GM23338 (cell line): ENCODE results near the gene HEATR5B. TPM values are rescaled to one million over a fixed set of nuclear protein-coding genes. Genes with fewer than 3 reads are reported as not detected.

Source experiments
- ATAC-seq: fragments of 200-7000 bp; cut with Tn5 transposase; 3 replicates; pipeline ENCODE4 v1.9.1; 2020
- DNase-seq: peaks from one replicate; pipeline ENCODE4 v3.0.0-alpha.2; 2015; ENCODE audit warnings: low spot score
- H2AFZ ChIP-seq: fragments of 200-600 bp; sonication (generic); 2 replicates; pipeline ENCODE4 v1.8.0; 2016; ENCODE audit warnings: antibody characterized with exemption, mild to moderate bottlenecking, moderate library complexity
- H3F3A ChIP-seq: fragments of 200-600 bp; sonication (generic); replicated peaks from 2 replicates; pipeline ENCODE4 v1.8.0; 2017; ENCODE audit warnings: antibody characterized with exemption, mixed run types, low read depth
- H3K27ac ChIP-seq: fragments of 200-600 bp; sonication (generic); 2 replicates; pipeline ENCODE4 v1.6.1; 2016; ENCODE audit warnings: low read depth
- H3K27me3 ChIP-seq: fragments of 200-600 bp; sonication (generic); 2 replicates; pipeline ENCODE4 v1.8.0; 2016; ENCODE audit warnings: mild to moderate bottlenecking, mixed run types, moderate library complexity; ENCODE audit not compliant: insufficient read depth
- H3K36me3 ChIP-seq: fragments of 200-600 bp; sonication (generic); 2 replicates; pipeline ENCODE4 v1.8.0; 2016; ENCODE audit warnings: mild to moderate bottlenecking; ENCODE audit not compliant: insufficient read depth
- H3K4me1 ChIP-seq: fragments of 200-600 bp; sonication (generic); 2 replicates; pipeline ENCODE4 v1.8.0; 2016; ENCODE audit warnings: mild to moderate bottlenecking, moderate library complexity; ENCODE audit not compliant: insufficient read depth
- H3K4me2 ChIP-seq: fragments of 200-600 bp; sonication (generic); 2 replicates; pipeline ENCODE4 v1.7.1; 2017; ENCODE audit warnings: mixed run types
- H3K4me3 ChIP-seq: fragments of 200-600 bp; sonication (generic); 2 replicates; pipeline ENCODE4 v1.6.1; 2016; ENCODE audit warnings: mixed run types
- H3K79me2 ChIP-seq: fragments of 200-600 bp; sonication (generic); replicated peaks from 2 replicates; pipeline ENCODE4 v1.8.0; 2017; ENCODE audit warnings: mild to moderate bottlenecking; ENCODE audit not compliant: insufficient read depth
- H3K9me2 ChIP-seq: fragments of 200-600 bp; sonication (generic); 2 replicates; pipeline ENCODE4 v1.8.0; 2017; ENCODE audit not compliant: insufficient read depth
- H4K20me1 ChIP-seq: fragments of 200-600 bp; sonication (generic); replicated peaks from 2 replicates; pipeline ENCODE4 v1.8.0; 2017; ENCODE audit warnings: mild to moderate bottlenecking; ENCODE audit not compliant: insufficient read depth
- H3K27ac Mint-ChIP-seq: 2 replicates; pipeline ENCODE4 v1.8.0; 2020; ENCODE audit warnings: inconsistent platforms, mild to moderate bottlenecking, moderate library complexity, mixed read lengths
- H3K27me3 Mint-ChIP-seq: 3 replicates; pipeline ENCODE4 v1.8.0; 2022; ENCODE audit warnings: low read depth, mild to moderate bottlenecking, moderate library complexity, mixed read lengths, inconsistent platforms; ENCODE audit not compliant: insufficient read depth, poor library complexity
- H3K36me3 Mint-ChIP-seq: 3 replicates; pipeline ENCODE4 v1.8.0; 2021; ENCODE audit warnings: low read depth, mild to moderate bottlenecking, inconsistent platforms, moderate library complexity, mixed read lengths
- H3K4me1 Mint-ChIP-seq: 3 replicates; pipeline ENCODE4 v1.8.0; 2020; ENCODE audit warnings: mild to moderate bottlenecking, inconsistent platforms, mixed read lengths
- H3K4me3 Mint-ChIP-seq: 3 replicates; pipeline ENCODE4 v1.8.0; 2021; ENCODE audit warnings: moderate library complexity, mild to moderate bottlenecking, inconsistent platforms, mixed read lengths
- H3K9me3 Mint-ChIP-seq: 3 replicates; pipeline ENCODE4 v1.8.0; 2020; ENCODE audit warnings: moderate library complexity, mild to moderate bottlenecking, inconsistent platforms, mixed read lengths
- CREB1 ChIP-seq: fragments of 250-450 bp; sonication (Bioruptor Pico); IDR thresholded peaks from 2 replicates; pipeline ENCODE4 v1.5.0; 2020; ENCODE audit warnings: low read depth, mild to moderate bottlenecking, moderate library complexity
- EZH2 ChIP-seq: fragments of 200-600 bp; sonication (generic); IDR thresholded peaks from one replicate; pipeline ENCODE4 v1.8.0; 2017; ENCODE audit warnings: antibody characterized with exemption, mild to moderate bottlenecking, low read depth; ENCODE audit not compliant: unreplicated experiment
- EZH2phosphoT487 ChIP-seq: fragments of 200-600 bp; sonication (generic); IDR thresholded peaks from one replicate; pipeline ENCODE4 v1.8.1; 2018; ENCODE audit warnings: antibody characterized with exemption; ENCODE audit not compliant: unreplicated experiment
- JUNB ChIP-seq: IDR thresholded peaks from one replicate; pipeline ENCODE4 v1.6.1; 2016; ENCODE audit warnings: antibody characterized with exemption; ENCODE audit not compliant: unreplicated experiment
- NANOG ChIP-seq: IDR thresholded peaks from 2 replicates; pipeline ENCODE4 v1.6.1; 2016; ENCODE audit warnings: antibody characterized with exemption, borderline replicate concordance
- POLR2AphosphoS5 ChIP-seq: IDR thresholded peaks from 2 replicates; pipeline ENCODE4 v1.6.1; 2016; ENCODE audit warnings: antibody characterized with exemption, low read depth
- STAT1 ChIP-seq: IDR thresholded peaks from one replicate; pipeline ENCODE4 v1.6.1; 2016; ENCODE audit warnings: antibody characterized with exemption; ENCODE audit not compliant: unreplicated experiment
- ZNF114 ChIP-seq: fragments of 250-450 bp; sonication (Bioruptor Pico); IDR thresholded peaks from 2 replicates; pipeline ENCODE4 v1.5.0; 2020; ENCODE audit warnings: mild to moderate bottlenecking, moderate library complexity
- ZNF331 ChIP-seq: fragments of 250-450 bp; sonication (Bioruptor Pico); IDR thresholded peaks from 2 replicates; pipeline ENCODE4 v1.5.0; 2020; ENCODE audit warnings: low read depth, mild to moderate bottlenecking, moderate library complexity
- polyA plus RNA-seq: library from polyadenylated mRNA; unstranded; fragments of >200 nt; fragmentation: Nextera tagmentation; extraction: Ambion mirVana; gene quantifications from 2 replicates; pipeline ENCODE4 v1.2.1, GENCODE V29; 2016
- total RNA-seq: library from RNA; depleted of rRNA; stranded (reverse); fragments of >200 nt; shearing (Covaris generic); gene quantifications from 2 replicates; pipeline ENCODE4 v1.2.3, GENCODE V29; 2014
- TF ChIP-seq, protein P1 (sequence below): IDR thresholded peaks from one replicate; pipeline ENCODE4 v1.6.1; 2018; ENCODE audit warnings: antibody characterized with exemption; ENCODE audit not compliant: unreplicated experiment
- TF ChIP-seq, protein P2 (sequence below): IDR thresholded peaks from 2 replicates; pipeline ENCODE4 v1.6.1; 2016; ENCODE audit warnings: antibody characterized with exemption
- TF ChIP-seq, protein P3 (sequence below), 2 experiments: fragments of 200-600 bp in 1 of 2; sonication (generic) in 1 of 2; conservative IDR thresholded peaks; 2 replicates each; pipeline versions ENCODE4 v1.5.1 to v1.6.1; 2016 to 2017; ENCODE audit warnings: antibody characterized with exemption in 2 of 2, low read depth in 2 of 2, mild to moderate bottlenecking in 2 of 2, moderate library complexity in 1 of 2

Gene HEATR5B
- total and polyA plus RNA-seq, 2 experiments from 2014 or later: 4.0 to 18.8 TPM

DNA sequence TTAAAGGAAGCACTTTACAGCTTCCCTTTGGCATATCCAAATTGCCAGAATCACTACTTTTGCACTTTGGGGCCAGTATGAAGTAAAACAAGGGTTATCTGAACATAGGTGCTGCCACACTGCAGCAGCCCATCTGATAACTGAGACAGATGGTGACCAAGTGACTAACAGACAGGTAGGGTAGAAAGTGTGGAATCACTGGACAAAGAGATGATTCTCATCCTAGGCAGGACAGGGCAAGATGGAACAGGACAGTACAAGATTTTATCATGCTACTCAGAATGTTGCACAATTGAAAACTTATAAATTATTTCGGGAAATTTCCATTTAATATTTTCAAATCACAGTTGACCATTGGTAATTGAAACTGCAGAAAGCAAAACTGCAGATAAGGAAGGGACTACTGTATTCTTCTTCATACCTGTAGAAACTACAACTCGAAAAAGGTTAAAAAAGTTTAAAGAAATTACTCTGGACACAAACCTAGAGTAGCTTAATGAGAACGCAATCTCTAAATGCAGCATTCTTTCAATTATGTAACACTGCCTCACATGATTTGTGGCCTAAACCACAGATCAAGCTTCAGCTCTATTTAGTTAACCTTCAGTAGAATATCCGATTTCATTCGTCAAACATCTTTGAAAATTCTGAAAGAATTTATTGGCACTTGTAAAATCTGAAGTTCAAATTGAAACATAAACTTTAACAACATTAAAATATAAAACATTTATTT lies 31.4 kb downstream of the HEATR5B start:
- Histone ChIP-seq H3K4me1 (no peaks in the 10 kb centered on the region), H3K27me3 (no peaks in the 10 kb centered on the region), H3K4me2 (no peak overlapping the region), H3K27ac (no peak overlapping the region), H2AFZ (no peak overlapping the region), H3K9me2 (no peaks in the 10 kb centered on the region), H3K4me3 (no peak overlapping the region), H3K79me2 (no peaks in the 10 kb centered on the region), H3K36me3 (peaks cover 8% of the 10 kb centered on the region; the same call in 1 of the 2 replicates), H4K20me1 (no peaks in the 10 kb centered on the region), H3F3A (no peaks in the 10 kb centered on the region)
- Mint-ChIP-seq H3K36me3 (no peaks in the 10 kb centered on the region; the same call in 2 of the 3 replicates), H3K9me3 (no peaks in the 10 kb centered on the region), H3K27ac (no peak overlapping the region), H3K4me1 (no peaks in the 10 kb centered on the region), H3K4me3 (no peak overlapping the region), H3K27me3 (no peaks in the 10 kb centered on the region)
- no peak for TF ChIP-seq ZNF114 (CRISPR knock-in tag)
- TF ChIP-seq CREB1 (CRISPR knock-in tag): no peak
- TF ChIP-seq, protein P1, sequence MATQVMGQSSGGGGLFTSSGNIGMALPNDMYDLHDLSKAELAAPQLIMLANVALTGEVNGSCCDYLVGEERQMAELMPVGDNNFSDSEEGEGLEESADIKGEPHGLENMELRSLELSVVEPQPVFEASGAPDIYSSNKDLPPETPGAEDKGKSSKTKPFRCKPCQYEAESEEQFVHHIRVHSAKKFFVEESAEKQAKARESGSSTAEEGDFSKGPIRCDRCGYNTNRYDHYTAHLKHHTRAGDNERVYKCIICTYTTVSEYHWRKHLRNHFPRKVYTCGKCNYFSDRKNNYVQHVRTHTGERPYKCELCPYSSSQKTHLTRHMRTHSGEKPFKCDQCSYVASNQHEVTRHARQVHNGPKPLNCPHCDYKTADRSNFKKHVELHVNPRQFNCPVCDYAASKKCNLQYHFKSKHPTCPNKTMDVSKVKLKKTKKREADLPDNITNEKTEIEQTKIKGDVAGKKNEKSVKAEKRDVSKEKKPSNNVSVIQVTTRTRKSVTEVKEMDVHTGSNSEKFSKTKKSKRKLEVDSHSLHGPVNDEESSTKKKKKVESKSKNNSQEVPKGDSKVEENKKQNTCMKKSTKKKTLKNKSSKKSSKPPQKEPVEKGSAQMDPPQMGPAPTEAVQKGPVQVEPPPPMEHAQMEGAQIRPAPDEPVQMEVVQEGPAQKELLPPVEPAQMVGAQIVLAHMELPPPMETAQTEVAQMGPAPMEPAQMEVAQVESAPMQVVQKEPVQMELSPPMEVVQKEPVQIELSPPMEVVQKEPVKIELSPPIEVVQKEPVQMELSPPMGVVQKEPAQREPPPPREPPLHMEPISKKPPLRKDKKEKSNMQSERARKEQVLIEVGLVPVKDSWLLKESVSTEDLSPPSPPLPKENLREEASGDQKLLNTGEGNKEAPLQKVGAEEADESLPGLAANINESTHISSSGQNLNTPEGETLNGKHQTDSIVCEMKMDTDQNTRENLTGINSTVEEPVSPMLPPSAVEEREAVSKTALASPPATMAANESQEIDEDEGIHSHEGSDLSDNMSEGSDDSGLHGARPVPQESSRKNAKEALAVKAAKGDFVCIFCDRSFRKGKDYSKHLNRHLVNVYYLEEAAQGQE: no peak
- TF ChIP-seq EZH2: no peak
- no peak for TF ChIP-seq ZNF331
- no peak for TF ChIP-seq JUNB
- no peak for TF ChIP-seq STAT1
- TF ChIP-seq, protein P2, sequence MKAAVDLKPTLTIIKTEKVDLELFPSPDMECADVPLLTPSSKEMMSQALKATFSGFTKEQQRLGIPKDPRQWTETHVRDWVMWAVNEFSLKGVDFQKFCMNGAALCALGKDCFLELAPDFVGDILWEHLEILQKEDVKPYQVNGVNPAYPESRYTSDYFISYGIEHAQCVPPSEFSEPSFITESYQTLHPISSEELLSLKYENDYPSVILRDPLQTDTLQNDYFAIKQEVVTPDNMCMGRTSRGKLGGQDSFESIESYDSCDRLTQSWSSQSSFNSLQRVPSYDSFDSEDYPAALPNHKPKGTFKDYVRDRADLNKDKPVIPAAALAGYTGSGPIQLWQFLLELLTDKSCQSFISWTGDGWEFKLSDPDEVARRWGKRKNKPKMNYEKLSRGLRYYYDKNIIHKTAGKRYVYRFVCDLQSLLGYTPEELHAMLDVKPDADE: no peak
- TF ChIP-seq EZH2phosphoT487: no peak
- TF ChIP-seq, protein P3, sequence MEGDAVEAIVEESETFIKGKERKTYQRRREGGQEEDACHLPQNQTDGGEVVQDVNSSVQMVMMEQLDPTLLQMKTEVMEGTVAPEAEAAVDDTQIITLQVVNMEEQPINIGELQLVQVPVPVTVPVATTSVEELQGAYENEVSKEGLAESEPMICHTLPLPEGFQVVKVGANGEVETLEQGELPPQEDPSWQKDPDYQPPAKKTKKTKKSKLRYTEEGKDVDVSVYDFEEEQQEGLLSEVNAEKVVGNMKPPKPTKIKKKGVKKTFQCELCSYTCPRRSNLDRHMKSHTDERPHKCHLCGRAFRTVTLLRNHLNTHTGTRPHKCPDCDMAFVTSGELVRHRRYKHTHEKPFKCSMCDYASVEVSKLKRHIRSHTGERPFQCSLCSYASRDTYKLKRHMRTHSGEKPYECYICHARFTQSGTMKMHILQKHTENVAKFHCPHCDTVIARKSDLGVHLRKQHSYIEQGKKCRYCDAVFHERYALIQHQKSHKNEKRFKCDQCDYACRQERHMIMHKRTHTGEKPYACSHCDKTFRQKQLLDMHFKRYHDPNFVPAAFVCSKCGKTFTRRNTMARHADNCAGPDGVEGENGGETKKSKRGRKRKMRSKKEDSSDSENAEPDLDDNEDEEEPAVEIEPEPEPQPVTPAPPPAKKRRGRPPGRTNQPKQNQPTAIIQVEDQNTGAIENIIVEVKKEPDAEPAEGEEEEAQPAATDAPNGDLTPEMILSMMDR (conservative IDR thresholded peaks at IDR 0.05; ENCODE audit: low read depth in 2 of 2): no peak
- no peak for TF ChIP-seq POLR2AphosphoS5
- no peak for TF ChIP-seq NANOG
- ATAC-seq (no peak), DNase-seq (no peak)
